Retinal pigment epithelial cell (primary cell): ENCODE results near the gene SLC6A5.

Experiments
- DNase-seq: peaks from one replicate; pipeline ENCODE4 v3.0.0-alpha.2; 2010; ENCODE audit warnings: low read depth
- H3K4me3 ChIP-seq: 2 replicates; pipeline ENCODE4 v1.5.1; 2011; ENCODE audit warnings: mild to moderate bottlenecking, low read length, control low read depth, moderate library complexity
- TF ChIP-seq, protein P1 (sequence below): conservative IDR thresholded peaks from 2 replicates; pipeline ENCODE4 v1.5.1; 2011; ENCODE audit warnings: low read depth, low read length, control low read depth, inconsistent platforms

Gene SLC6A5

DNA sequence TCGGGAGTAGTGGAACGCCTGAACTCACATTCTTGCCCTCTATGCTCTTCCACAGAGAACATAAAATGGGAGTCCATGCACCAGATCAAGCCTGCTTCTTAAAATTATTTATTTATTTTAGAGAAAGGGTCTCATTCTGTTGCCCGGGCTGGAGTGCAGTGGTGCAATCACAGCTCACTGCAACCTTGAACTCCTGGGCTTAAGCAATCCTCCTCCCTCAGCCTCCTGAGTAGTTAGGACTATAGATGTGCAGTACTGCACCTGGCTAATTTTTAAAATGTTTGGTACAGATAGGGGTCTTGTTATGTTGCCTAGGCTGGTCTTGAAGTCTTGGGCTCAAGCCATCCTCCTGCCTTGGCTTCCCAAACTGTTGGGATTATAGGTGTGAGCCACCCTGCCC is 13.0 kb downstream of the SLC6A5 start:
- no peak overlapping the region for H3K4me3 ChIP-seq
- no peak for DNase-seq
- TF ChIP-seq, protein P1, sequence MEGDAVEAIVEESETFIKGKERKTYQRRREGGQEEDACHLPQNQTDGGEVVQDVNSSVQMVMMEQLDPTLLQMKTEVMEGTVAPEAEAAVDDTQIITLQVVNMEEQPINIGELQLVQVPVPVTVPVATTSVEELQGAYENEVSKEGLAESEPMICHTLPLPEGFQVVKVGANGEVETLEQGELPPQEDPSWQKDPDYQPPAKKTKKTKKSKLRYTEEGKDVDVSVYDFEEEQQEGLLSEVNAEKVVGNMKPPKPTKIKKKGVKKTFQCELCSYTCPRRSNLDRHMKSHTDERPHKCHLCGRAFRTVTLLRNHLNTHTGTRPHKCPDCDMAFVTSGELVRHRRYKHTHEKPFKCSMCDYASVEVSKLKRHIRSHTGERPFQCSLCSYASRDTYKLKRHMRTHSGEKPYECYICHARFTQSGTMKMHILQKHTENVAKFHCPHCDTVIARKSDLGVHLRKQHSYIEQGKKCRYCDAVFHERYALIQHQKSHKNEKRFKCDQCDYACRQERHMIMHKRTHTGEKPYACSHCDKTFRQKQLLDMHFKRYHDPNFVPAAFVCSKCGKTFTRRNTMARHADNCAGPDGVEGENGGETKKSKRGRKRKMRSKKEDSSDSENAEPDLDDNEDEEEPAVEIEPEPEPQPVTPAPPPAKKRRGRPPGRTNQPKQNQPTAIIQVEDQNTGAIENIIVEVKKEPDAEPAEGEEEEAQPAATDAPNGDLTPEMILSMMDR, result no peak

GRCh38 chr11:20616920-20617319 is 17.5 kb downstream of the SLC6A5 start:
- TF ChIP-seq, protein P1, result no peak
- DNase-seq, result no peak
- H3K4me3 ChIP-seq, result no peak overlapping the region

- TF ChIP-seq, protein P1, result no peak
- DNase-seq, result no peak
These were observed 18.1 kb downstream of the SLC6A5 start for GRCh38 chr11:20617346-20618005.

GRCh38 chr11:20618083-20618482 is 18.7 kb downstream of the SLC6A5 start:
- no peak for DNase-seq
- H3K4me3 ChIP-seq, result no peak overlapping the region
- TF ChIP-seq, protein P1, result no peak

More at GRCh38 chr11:20617346-20618005, 18.1 kb downstream of the SLC6A5 start:
- no peak overlapping the region for H3K4me3 ChIP-seq

DNA sequence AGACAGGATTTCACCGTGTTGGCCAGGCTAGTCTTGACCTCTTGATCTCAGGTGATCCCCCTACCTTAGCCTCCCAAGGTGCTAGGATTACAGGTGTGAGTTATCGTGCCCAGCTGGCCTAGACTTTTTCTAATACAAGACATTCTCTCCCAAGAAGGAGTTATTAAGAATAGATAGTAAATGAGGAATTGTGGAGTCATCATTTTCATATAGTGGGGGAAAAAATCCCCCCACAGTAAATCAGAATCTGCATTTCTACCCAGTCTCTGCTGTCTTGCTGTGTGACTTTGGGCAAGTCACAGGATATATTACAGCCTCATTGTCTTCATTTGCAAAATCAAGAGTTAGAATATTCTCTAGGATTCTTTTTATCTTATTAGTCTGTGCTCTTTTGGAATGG is 21.6 kb downstream of the SLC6A5 start:
- H3K4me3 ChIP-seq, result no peak overlapping the region
- TF ChIP-seq, protein P1, result no peak
- no peak for DNase-seq

GRCh38 chr11:20621679-20622078 is 22.3 kb downstream of the SLC6A5 start:
- DNase-seq, result no peak
- TF ChIP-seq, protein P1, result no peak
- H3K4me3 ChIP-seq, result no peak overlapping the region

DNA sequence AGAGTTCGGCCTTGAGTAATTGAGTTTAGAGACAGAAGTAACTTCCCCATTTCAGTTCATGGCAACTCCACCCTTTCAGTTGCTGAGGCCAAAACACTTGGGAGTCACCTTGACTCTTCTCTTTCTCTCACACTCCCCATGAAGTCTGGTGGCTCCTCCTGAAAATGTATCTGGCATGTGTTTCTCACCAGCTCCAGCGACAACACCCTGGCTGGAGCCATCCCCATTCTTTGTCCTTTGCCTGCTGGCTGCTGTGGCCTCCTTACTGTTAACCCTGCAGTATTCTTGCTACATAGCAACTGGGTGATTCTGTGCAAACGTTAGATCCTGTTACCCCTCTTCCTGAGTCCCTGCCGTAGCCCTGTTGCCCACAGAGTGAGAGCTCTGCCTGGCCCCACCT is 23.8 kb downstream of the SLC6A5 start:
- DNase-seq, result no peak
- H3K4me3 ChIP-seq, result no peak overlapping the region
- TF ChIP-seq, protein P1, result no peak
